ENCODE measurements around the gene QKI.
A peak's percentile ranks its signal among the peaks of the same experiment; 100 is the strongest.

QKI gene

DNA sequence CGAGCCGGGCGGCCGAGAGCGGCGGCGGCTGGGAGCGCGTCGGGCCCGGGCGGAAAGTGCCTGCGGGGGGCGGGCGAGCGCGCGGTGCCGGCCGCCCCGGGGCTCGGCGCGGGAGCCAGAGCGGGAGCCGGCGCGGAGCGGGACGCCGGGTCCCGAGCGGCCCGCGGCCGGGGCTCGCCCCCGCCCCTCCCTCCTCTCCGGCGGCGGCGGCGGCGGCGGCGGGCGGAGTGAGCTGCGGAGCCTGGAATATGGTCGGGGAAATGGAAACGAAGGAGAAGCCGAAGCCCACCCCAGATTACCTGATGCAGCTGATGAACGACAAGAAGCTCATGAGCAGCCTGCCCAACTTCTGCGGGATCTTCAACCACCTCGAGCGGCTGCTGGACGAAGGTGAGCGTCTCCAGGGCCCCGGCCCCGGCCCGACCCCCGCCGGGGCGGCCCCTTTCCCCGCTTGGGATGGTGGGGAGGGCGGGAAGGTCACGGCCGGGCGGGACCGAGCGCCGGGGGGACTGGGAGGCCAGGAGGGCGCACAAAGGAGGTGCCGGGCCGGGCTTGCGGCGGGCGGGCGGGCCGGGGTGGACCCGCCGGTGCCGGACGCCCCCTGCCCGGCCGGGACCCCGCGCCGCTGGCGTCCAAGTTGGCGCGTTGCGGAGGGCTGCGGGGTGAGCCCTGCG lies 565 bp downstream of the QKI start (continued):
- peak; percentile 20; the same call in 1 of the 2 replicates for TF ChIP-seq ZNF76 (tag by site-specific recombination; IDR thresholded peaks at IDR 0.05; ENCODE audit: borderline replicate concordance, low read depth)
- no peak for TF ChIP-seq KLF7 (tag by site-specific recombination; IDR thresholded peaks at IDR 0.05; ENCODE audit: borderline replicate concordance)

- ChIA-PET POLR2A (interaction anchor here (0.6 to 1.0 kb wide), 4 partner anchors 55 to 1341 kb away, joined by 3 to 6 read pairs (median 4); no protein-coding TSS in a partner anchor), CTCF (interaction anchor here (0.6 to 2.1 kb wide), 18 partner anchors 10 to 1682 kb away, joined by 3 to 8 read pairs (median 4); no protein-coding TSS in a partner anchor)
- H3K4me3 ChIP-seq (ENCODE audit: low read depth, low read length) = peak overlapping the region; percentile 88
- no peaks in the 10 kb centered on the region for H3K36me3 ChIP-seq (ENCODE audit: control insufficient read depth in 2 of 2, insufficient read depth in 1 of 2, low read length in 2 of 2)
- H3K27ac ChIP-seq (ENCODE audit: extremely low read depth, low read depth, low read length) = peak overlapping the region; percentile 96
- peaks cover 27% of the 10 kb centered on the region for H3K4me1 ChIP-seq (ENCODE audit: control insufficient read depth, insufficient read depth, low read length)
- H3K9me3 ChIP-seq (ENCODE audit: control insufficient read depth, insufficient read depth, low read depth, low read length) = no peaks in the 10 kb centered on the region
- TF ChIP-seq ZNF292 (tag by site-specific recombination; IDR thresholded peaks at IDR 0.05; ENCODE audit: borderline replicate concordance, low read depth) = no peak
- TF ChIP-seq ZNF335 (tag by site-specific recombination; conservative IDR thresholded peaks at IDR 0.05) = peak; percentile 18; the same call in 1 of the 2 replicates
- TF ChIP-seq BCL6B (tag by site-specific recombination; IDR thresholded peaks at IDR 0.05) = no peak
- TF ChIP-seq PATZ1 (tag by site-specific recombination; IDR thresholded peaks at IDR 0.05) = peak; percentile 78
- TF ChIP-seq ZNF558 (tag by site-specific recombination; IDR thresholded peaks at IDR 0.05) = no peak
- no peak for TF ChIP-seq ZNF544 (tag by site-specific recombination; IDR thresholded peaks at IDR 0.05)
- peak; percentile 35; the same call in 1 of the 2 replicates for TF ChIP-seq GLIS2 (tag by site-specific recombination; IDR thresholded peaks at IDR 0.05)
- no peak for TF ChIP-seq HOXC10 (CRISPR knock-in tag; IDR thresholded peaks at IDR 0.05)
- no peak for TF ChIP-seq ZNF302 (tag by site-specific recombination; IDR thresholded peaks at IDR 0.05; ENCODE audit: low read depth)
- no peak for TF ChIP-seq ZNF660 (tag by site-specific recombination; IDR thresholded peaks at IDR 0.05)
- no peak for TF ChIP-seq YY1 (tag by site-specific recombination; IDR thresholded peaks at IDR 0.05)
- peak; percentile 88 for TF ChIP-seq PRDM1 (tag by site-specific recombination; IDR thresholded peaks at IDR 0.05)
- TF ChIP-seq, protein P1, sequence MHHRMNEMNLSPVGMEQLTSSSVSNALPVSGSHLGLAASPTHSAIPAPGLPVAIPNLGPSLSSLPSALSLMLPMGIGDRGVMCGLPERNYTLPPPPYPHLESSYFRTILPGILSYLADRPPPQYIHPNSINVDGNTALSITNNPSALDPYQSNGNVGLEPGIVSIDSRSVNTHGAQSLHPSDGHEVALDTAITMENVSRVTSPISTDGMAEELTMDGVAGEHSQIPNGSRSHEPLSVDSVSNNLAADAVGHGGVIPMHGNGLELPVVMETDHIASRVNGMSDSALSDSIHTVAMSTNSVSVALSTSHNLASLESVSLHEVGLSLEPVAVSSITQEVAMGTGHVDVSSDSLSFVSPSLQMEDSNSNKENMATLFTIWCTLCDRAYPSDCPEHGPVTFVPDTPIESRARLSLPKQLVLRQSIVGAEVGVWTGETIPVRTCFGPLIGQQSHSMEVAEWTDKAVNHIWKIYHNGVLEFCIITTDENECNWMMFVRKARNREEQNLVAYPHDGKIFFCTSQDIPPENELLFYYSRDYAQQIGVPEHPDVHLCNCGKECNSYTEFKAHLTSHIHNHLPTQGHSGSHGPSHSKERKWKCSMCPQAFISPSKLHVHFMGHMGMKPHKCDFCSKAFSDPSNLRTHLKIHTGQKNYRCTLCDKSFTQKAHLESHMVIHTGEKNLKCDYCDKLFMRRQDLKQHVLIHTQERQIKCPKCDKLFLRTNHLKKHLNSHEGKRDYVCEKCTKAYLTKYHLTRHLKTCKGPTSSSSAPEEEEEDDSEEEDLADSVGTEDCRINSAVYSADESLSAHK (tag by site-specific recombination; IDR thresholded peaks at IDR 0.05) = peak; percentile 85
- no peak for TF ChIP-seq ZNF423 (tag by site-specific recombination; IDR thresholded peaks at IDR 0.05)
- no peak for TF ChIP-seq ZBTB7A (tag by site-specific recombination; IDR thresholded peaks at IDR 0.05; ENCODE audit: low read depth)
- TF ChIP-seq, protein P2, sequence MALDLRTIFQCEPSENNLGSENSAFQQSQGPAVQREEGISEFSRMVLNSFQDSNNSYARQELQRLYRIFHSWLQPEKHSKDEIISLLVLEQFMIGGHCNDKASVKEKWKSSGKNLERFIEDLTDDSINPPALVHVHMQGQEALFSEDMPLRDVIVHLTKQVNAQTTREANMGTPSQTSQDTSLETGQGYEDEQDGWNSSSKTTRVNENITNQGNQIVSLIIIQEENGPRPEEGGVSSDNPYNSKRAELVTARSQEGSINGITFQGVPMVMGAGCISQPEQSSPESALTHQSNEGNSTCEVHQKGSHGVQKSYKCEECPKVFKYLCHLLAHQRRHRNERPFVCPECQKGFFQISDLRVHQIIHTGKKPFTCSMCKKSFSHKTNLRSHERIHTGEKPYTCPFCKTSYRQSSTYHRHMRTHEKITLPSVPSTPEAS (tag by site-specific recombination; IDR thresholded peaks at IDR 0.05) = no peak
- TF ChIP-seq ZNF600 (tag by site-specific recombination; IDR thresholded peaks at IDR 0.05) = peak; percentile 82
- TF ChIP-seq KLF17 (tag by site-specific recombination; IDR thresholded peaks at IDR 0.05) = no peak
- TF ChIP-seq ZNF266 (tag by site-specific recombination; IDR thresholded peaks at IDR 0.05; ENCODE audit: low read depth) = no peak
- TF ChIP-seq ZEB2 (tag by site-specific recombination; IDR thresholded peaks at IDR 0.05) = peak; percentile 66; the same call in 1 of the 2 replicates
- no peak for TF ChIP-seq ZNF830 (tag by site-specific recombination; IDR thresholded peaks at IDR 0.05; ENCODE audit: low read depth)
- no peak for TF ChIP-seq ZNF175 (tag by site-specific recombination; IDR thresholded peaks at IDR 0.05)
- no peak for TF ChIP-seq ZNF239 (tag by site-specific recombination; IDR thresholded peaks at IDR 0.05)
- TF ChIP-seq ZNF10 (tag by site-specific recombination; IDR thresholded peaks at IDR 0.05) = no peak
- TF ChIP-seq ZBTB17 (tag by site-specific recombination; IDR thresholded peaks at IDR 0.05) = peak; percentile 54
These were observed 1.4 kb downstream of the QKI start for GRCh38 chr6:163415620-163416556.

Data from HEK293 (cell line).